Measurements from ENCODE around the gene C1QA. TPM values are rescaled to one million over a fixed set of nuclear protein-coding genes. Genes with fewer than 3 reads are reported as not detected.

C1QA gene
- 10 to 100 TPM; 12.6 to 16.1 (median 13.7) TPM for polyA plus RNA-seq (ENCODE audit: insufficient read length in 4 of 4)

GRCh38 chr1:22636353-22636752 is at the start of gene C1QA:
C1QA (plus strand) TSS chr1:22636628; CDS start chr1:22637617, 989 bp downstream.
- no peak for DNase-seq (ENCODE audit: low read depth in 4 of 4, low spot score in 3 of 4)

GRCh38 chr1:22587247-22587646 is 49.2 kb upstream of the C1QA start:
- no peak for DNase-seq (ENCODE audit: low read depth in 4 of 4, low spot score in 3 of 4)

DNA sequence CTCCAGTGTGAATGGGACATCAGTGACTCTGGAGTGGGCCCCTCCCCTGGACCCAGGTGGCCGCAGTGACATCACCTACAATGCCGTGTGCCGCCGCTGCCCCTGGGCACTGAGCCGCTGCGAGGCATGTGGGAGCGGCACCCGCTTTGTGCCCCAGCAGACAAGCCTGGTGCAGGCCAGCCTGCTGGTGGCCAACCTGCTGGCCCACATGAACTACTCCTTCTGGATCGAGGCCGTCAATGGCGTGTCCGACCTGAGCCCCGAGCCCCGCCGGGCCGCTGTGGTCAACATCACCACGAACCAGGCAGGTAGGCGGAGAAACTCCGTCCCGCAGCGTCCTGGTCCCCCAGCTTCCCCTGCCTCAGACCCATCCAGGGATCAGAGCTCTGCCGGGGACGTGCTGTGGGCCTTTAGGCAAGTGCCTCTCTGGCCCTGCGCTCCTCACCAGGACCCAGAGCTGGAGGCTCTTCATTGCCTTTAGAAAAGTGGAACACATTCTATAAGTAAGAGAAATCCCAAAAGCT is 47.5 kb upstream of the C1QA start:
- no peak for DNase-seq (ENCODE audit: low read depth in 4 of 4, low spot score in 3 of 4)

DNA sequence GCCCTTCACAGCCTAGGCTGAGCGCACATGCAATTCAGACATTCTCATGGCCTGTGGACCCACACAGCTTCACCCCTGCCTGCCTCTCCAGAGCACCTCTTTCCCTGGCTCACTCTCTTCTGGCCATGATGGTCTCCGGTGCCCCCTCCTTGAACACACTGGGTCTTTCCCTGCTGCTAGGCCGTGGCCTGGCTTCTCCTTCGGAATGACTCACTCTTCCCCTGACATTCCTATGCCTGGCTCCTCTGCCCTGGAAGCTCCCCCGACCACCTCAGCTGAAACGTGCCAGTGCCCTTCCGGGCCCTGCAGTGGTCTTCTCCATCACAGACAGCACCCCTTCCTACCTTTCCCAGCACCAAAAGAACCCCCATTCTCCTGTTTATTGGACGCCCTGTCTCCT is 44.9 kb upstream of the C1QA start:
- DNase-seq (ENCODE audit: low read depth in 4 of 4, low spot score in 3 of 4): no peak

GRCh38 chr1:22592051-22592450 is 44.4 kb upstream of the C1QA start:
- DNase-seq (ENCODE audit: low read depth in 4 of 4, low spot score in 3 of 4): no peak

DNA sequence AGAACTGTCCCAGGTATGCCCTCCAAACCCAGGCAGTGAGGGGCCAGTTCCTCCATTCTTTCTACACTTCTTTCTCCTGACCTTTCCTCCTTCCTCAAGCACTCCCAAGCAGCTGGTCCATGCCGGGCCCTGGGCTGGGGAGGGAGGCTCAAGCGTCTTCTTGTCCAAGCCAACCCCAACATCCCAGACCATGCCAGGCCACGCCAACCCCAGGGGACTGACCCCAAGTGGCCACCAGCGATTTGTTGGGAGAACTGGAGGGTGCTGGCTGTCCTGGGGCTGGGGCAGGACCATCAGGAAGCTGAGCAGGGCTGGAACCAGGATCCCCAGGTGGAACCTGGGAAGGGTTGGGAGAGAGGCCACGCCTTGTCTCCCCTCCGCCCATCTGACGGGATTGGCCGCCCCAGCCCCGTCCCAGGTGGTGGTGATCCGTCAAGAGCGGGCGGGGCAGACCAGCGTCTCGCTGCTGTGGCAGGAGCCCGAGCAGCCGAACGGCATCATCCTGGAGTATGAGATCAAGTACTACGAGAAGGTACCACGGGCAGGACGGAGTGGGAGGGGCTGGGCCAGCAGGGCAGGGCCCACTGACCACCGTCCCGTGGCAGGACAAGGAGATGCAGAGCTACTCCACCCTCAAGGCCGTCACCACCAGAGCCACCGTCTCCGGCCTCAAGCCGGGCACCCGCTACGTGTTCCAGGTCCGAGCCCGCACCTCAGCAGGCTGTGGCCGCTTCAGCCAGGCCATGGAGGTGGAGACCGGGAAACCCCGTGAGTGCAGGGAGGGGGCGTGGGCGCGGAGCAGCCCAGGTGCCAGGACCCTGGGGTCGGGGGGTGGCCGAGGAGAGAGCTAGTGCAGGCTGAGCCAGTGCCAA is 43.3 kb upstream of the C1QA start:
- no peak for DNase-seq (ENCODE audit: low read depth in 4 of 4, low spot score in 3 of 4)

DNA sequence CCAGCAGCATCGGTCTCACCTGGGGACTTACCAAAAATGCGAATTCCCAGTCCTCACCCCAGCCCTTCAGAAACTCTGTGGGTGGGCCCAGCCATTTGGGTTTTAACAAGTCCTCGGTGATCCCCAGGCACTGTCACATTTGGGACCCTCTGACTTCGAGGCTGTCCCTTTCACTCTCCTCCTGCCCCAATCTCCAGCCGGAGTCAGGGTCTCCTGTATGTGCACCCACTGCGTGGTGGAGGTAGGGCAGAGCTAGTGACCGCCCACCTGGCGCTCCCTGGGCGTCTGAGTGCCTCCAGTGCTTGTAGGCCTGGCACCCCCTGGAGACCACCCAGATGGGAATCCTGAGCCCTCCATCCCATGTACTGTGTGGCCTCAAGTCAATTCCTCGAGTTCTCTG is 42.0 kb upstream of the C1QA start:
- DNase-seq (ENCODE audit: low read depth in 4 of 4, low spot score in 3 of 4): no peak

DNA sequence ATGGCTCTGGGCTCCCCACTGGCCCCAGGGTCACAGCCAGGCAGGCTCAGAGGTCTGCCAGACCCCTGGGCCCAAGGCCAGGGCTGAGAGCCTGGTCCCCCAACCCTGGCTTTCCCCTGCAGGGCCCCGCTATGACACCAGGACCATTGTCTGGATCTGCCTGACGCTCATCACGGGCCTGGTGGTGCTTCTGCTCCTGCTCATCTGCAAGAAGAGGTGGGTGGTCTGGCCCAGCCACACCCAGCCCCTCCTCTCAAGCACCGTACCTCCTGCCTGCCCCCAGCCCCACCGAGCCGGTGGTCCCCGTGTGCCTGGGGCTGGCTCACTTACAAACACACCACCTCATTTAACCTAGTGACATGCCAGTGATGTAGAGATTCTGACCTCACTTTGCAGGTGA is 41.3 kb upstream of the C1QA start:
- no peak for DNase-seq (ENCODE audit: low read depth in 4 of 4, low spot score in 3 of 4)

DNA sequence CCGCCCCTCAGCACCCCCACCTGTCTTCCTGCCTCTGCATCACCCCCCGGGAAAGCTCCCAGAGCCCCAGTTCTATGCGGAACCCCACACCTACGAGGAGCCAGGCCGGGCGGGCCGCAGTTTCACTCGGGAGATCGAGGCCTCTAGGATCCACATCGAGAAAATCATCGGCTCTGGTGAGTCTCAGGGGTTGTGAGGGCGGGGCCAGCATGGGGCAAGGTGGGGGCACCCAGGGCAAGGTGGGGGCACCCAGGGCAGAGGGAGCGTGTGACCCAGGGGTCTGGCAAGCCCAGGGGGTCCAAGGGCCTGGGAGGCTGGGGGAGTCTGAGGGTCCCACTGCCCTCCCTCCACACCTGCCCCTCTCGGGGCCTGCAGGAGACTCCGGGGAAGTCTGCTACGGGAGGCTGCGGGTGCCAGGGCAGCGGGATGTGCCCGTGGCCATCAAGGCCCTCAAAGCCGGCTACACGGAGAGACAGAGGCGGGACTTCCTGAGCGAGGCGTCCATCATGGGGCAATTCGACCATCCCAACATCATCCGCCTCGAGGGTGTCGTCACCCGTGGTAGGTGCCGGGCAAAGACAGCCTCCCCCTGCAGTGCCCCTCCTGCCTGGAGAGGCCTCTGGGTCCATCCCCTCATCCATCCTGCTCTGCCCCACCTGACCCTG is 39.0 kb upstream of the C1QA start:
- DNase-seq (ENCODE audit: low read depth in 4 of 4, low spot score in 3 of 4): no peak

GRCh38 chr1:22597996-22598395 is 38.4 kb upstream of the C1QA start:
- DNase-seq (ENCODE audit: low read depth in 4 of 4, low spot score in 3 of 4): no peak

DNA sequence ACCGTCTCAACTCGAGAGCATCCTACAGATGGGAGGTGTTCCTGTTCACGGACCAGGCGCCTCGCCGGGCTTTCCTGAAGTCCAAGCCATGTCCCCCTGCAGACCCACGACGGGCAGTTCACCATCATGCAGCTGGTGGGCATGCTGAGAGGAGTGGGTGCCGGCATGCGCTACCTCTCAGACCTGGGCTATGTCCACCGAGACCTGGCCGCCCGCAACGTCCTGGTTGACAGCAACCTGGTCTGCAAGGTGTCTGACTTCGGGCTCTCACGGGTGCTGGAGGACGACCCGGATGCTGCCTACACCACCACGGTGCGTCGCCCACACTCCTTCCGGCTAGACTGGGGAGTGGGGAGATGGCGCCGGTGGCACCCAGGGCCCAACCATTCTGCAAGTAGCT is 37.7 kb upstream of the C1QA start:
- DNase-seq (ENCODE audit: low read depth in 4 of 4, low spot score in 3 of 4): no peak

DNA sequence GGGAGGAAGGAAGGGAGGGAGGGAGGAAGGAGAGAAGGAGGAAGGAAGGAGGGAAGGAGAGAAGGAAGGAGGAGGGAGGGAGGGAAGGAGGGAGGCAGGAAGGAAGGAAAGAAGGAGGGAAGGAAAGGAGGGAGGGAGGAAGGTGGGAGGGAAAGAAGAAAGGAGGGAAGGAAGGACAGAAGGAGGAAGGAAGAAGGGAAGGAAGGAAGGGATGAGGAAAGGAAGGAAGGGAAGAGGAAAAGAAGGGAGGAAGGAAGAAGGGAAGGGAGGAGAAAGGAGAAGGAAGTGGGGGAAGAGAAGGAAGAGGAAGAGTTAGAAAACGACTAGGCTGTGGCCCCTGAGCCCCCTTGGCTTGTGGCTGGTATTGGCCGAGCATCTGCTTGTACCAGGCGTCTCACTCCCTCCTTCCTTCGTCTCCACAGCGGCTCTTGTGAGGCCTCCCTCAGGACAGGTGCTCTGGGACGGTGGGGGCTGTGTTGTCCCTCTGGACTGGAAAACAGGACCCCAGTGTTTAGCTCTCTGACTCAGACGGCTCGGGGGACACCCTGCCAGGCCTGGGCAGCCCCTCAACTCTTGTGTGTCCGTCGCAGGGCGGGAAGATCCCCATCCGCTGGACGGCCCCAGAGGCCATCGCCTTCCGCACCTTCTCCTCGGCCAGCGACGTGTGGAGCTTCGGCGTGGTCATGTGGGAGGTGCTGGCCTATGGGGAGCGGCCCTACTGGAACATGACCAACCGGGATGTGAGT is 36.2 kb upstream of the C1QA start:
- DNase-seq (ENCODE audit: low read depth in 4 of 4, low spot score in 3 of 4): no peak

- no peak for DNase-seq (ENCODE audit: low read depth in 4 of 4, low spot score in 3 of 4)
Measured at GRCh38 chr1:22600817-22601605, 35.4 kb upstream of the C1QA start.

GRCh38 chr1:22601610-22602009 is 34.8 kb upstream of the C1QA start:
- no peak for DNase-seq (ENCODE audit: low read depth in 4 of 4, low spot score in 3 of 4)

- no peak for DNase-seq (ENCODE audit: low read depth in 4 of 4, low spot score in 3 of 4)
Measured at GRCh38 chr1:22602060-22602740, 34.2 kb upstream of the C1QA start.

DNA sequence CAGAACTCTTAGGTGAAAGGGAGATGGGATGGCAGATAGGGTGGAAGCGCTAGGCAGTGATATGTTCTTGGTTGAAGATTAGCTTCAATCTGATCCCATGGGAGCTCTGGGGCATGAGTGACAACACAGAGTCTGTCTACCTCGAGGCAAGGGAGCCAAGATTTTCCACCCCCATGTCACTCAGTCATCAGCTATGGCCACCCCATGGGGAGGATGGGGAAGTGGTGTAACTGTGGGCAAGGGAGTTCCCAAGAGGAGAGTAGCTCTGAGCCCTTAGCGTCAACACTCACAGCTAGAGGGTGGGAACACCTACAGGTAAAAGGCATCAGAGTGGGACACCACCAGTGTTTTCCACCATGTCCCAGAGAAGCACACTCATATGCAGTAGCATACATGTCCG is 30.3 kb upstream of the C1QA start:
- DNase-seq (ENCODE audit: low read depth in 4 of 4, low spot score in 3 of 4): no peak

DNA sequence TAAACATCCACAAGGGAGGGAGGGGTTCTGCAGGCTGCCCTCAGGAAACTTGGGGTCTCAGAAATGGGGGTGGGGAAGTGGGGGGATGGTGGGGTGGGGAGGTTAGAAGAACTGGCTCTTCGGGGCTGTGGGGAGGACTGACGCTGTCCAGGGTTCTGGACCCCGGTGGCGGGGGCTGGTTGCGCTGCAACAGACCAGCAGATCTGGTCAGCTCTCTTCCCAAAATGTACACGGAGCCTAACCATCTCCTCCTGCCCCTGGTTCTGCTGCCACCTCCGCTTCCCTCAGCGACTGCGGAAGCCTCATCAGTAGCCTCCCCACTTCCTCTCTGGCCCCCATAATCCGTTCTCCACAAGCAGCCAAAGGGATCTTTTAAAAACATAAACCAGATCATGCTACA is 29.3 kb upstream of the C1QA start:
- no peak for DNase-seq (ENCODE audit: low read depth in 4 of 4, low spot score in 3 of 4)

DNA sequence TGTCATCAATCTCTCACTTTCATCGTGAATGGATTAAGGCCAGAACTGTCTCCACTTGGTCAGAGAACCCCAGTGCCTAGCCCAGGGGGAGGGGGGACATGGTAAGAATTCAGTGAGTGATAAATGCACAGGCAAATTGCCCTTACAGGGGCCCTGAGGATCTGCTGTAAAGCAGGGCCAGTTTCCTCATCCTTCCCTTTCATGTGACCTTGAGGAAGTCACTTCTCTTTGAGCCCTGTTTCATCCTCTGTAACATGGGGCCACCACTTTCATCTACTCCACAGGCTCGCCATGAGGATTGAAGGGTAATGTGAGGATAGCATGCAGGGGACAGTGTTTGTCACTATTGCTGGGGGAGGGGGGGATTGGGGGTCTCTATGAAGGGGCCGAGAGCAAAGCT is 28.1 kb upstream of the C1QA start:
- no peak for DNase-seq (ENCODE audit: low read depth in 4 of 4, low spot score in 3 of 4)

DNA sequence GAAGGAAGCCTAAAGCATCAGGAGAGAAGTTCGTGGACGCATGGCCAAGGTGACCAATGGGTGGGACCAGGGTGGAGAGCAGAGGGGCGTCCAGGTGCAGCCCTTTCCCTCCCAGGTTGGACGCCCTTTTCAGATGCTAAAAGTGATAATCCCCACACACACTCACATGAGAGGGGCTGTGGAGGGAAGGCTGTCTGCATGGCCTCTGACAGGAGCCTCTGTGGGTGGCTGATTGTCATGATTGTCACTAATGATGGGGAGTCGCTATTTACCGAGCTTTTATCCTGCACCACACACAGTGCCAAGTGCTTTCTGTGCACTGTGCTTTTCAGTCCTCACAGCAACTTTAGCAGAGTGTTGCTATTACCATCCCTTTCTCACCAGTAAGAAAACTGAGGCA is 27.1 kb upstream of the C1QA start:
- DNase-seq (ENCODE audit: low read depth in 4 of 4, low spot score in 3 of 4): no peak

- DNase-seq (ENCODE audit: low read depth in 4 of 4, low spot score in 3 of 4): peak; percentile 64 to 73 (median 69)
Measured at GRCh38 chr1:22611530-22611947, 24.9 kb upstream of the C1QA start.
